Stimulated activated CD4-positive, alpha-beta T cell treated with anti-CD3 and anti-CD28 coated beads, Interleukin-4, amount 100 ng/mL, for 24 hours (primary cell): ENCODE data around the gene SLC28A1.
"Not testable (repeated sequence)": the region's sequence is repeated elsewhere in the genome, so short reads cannot be mapped to it uniquely, and the experiment has no call there.

ENCODE experiments used
- DNase-seq: peaks from one replicate; pipeline ENCODE4 v3.0.0-alpha.2; 2020

SLC28A1 gene

DNA sequence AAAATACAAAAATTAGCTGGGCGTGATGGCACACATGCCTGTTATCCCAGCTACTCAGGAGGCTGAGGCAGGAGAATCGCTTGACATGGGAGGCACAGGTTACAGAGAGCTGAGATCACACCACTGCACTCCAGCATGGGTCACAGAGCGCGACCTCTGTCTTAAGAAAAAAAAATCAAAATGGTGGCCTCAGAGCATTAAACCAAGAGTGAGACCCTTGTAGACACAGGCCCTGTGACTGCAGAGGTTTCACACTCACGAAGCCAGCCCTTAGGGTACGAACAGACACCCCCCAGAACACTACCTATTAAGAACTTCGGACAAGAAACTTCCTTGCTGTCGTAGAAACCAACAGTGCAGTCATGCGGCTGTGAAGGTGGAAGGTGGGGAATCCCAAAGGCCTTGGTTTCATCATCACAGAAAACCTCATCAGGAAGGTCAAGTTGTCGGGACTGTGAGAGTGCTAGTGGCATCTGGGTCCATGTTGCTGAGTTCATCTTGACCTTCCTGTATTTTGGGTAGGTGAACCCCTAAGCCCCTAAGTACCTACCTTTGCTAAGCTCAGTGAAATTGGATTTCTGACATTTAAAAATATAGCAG is 92.4 kb downstream of the SLC28A1 start:
- DNase-seq = no peak

DNA sequence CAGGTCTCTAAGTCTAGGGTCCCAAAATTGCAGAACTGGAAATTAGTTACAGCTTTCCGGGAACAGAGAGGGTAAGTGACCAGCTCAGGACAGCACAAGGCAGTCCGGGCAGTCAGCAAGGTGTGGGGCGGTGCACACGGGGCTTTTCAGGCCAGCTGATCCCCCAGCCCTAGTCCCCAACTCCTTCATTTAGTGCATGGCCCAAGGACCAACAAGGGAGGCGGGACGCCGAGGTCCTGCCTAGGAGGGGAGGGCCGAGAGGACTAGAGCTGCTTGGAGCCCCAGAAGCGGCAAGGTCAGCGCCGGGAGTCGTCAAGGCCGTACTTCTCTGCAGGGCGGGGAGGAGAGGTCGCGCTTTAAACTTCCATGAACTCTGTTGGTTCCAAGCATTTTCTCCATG is 95.2 kb downstream of the SLC28A1 start:
- no peak for DNase-seq

DNA sequence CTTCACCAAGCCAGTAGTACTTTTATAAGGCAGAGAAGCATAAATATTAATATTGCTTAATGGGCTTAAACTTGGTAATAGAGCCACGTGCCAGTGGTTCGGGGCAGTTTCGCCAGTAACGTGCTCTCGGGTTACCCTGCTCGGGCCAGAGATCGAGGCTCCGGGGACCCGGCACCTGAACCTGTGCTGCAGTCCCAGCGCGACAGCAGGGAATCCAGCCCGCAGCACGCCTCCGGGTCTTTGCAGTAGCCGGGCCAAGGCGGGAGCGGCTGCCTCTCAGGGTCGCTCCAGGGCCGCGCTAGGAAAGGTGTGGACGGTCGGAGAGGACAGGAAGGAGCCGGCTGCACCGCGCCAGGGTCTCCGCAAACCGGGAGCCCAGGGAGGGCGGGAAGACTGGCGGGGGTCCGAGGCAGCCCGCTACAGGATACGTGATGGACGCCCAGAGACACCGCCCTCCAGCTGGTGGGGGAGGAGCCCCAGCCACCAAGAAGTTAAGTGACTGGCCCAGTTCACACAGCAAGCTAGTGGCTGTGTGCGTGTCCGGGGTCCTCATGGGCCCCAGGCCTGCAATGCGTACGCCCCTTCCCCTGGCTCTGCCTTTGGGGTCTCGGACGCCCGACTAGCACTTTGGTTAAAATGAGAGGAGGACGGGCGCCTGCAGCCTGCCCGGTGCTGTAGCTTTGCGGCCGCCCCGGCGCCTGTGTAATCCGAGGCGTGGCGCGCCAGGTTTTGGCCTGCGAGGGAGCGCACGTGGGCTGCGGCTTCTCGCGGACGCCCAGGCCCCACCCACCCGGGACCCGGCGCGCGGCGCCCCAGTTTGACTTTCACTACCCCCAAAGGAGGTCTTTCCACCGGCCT is 96.0 kb downstream of the SLC28A1 start:
- DNase-seq = peak; percentile 85

DNA sequence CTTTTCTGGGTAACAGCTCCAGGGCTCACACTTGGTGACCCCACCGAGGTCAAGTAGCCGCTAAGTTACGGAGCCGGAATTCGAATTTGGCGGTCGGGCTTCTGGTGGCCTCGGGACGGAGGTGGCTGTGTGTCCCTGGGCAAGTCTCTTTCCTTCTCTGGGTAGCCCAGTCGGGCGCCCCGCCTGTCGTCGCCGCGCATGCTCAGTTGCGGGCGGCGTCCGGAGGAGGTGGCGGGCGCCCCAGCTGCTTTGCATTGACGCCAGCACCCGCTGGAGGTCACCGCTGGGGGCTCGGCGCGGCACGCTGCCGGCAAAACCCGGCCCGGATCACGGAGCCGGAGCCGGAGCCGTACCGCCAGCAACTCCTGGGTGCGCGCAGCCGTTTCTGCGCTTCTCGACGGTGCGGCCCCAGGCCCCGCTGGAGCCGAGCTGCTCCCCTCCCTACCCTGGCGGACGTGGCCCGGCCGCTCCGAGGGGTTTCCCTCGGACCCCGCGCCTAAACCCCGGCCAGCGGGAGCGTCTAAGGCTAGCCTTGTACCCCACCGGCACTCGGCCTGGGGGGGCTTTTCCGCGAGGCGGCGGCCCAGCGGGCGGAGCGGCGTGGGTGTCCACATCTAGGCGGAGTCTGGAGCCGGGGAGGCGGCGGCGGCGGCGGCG is 96.7 kb downstream of the SLC28A1 start:
- DNase-seq = peak; percentile 95

DNA sequence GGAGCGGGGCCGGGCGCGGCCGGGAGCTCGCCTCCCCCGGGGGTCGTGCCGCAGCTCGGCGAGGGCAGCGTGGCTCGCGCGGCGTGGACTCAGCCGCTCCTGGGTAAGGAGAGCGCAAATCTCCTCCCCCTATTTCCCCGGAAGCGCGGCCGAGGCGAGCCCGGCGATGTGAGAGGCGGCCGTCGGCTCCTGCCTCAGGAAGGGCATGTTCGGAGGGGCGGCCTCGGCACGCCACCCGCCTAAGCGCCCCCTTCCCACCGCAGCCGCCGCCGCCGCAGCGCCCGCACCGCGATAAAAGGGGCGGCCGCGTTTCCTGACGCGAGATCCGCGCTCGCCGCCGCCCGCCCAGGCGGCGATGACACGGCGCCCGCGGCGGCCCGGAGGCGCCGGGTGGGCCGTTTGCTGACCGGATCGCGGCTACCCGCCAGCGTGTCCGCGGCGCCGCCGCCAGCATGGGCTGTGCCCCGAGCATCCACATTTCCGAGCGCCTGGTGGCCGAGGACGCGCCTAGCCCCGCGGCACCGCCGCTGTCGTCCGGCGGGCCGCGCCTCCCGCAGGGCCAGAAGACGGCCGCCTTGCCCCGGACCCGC is 97.3 kb downstream of the SLC28A1 start, which contains the start of gene PDE8A:
PDE8A (plus strand) TSS at position 146 of the 590 bp plus-strand sequence; CDS start at position 453, 307 bp downstream.
- no peak for DNase-seq

DNA sequence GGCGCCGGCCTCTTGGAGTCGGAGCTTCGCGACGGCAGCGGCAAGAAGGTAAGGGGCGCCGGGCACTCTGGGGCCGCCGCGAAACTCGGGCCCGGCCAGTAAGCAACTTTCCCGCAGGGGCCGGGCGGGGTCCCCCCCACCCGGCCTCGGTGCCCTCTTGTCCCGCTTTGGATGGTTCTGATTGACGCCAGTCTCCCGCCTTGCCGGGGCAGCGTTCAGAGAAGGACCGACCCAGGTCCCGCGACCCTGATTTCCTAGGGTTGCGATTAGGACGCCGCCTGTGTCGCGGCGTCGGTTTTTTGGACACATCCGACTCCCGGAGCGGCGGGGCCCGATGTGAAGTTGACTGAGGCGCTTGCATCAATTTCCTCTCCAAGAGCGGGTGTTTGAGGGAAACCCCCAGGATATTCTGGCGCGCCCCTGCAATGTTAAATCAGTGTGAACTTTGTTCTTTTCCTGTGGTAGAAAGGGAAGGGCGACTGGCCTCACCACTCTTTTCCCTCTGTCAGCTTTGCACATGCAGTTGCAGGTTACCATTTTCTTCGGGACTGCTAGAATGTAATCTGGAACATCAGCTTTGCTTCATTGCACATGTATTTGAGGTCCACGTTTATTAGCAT is 97.9 kb downstream of the SLC28A1 start:
- peak; percentile 57 for DNase-seq

DNA sequence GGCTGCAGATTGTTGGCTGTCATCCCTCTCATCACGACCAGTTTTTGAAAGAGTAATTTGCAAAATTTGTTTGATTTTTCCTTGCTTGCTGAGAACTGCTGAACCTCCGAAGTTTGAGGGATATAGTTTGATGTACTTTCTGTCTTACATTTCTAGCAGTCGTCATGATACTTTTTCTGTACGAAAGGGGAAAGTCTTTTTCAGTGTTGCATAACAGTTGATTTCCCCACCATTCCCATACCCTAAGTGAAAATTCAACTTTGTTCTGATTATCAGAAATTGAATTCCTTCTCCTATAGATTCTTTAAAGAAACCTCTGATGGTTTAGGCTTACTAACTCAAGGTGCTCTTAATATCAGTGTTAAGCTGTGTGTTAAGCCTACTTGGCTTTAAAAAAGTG is 98.8 kb downstream of the SLC28A1 start:
- DNase-seq = no peak

DNA sequence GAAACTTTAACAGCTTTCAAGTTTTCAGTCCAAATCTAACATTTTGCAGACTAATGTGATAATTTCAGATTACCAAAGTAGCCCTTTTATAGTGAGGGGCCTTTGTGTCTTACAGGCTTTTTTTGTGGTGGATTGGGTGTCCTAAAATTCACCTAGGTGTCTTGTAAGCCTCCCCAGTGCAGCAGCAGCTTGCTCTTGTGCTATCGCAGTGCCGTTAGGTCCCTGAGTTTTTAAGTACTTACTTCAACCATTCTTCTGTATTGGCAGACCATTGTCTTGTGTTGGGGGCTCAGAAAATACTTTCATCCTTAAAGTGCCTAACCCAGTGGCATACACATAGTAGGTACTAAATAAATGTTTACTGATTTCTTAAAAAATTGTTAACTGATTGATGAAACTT is 99.2 kb downstream of the SLC28A1 start:
- no peak for DNase-seq

DNA sequence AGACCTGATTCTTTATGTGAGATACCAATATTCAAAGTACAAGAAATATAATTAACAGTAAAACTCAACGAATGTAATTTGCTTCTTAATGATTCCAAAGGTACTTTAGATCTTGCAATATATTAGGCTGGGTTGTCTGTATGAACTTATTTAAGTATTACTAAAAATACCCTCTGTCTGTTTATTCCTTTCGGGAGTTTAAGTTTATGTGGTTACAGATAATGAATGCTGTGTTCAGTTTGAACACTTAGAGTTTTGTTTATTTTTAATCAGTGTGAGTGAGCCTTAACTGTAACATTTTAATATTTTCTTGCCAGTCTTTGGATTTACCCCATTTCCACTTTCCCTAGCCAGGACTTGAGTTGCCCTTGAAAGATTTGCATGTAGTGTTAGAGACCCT is 100.7 kb downstream of the SLC28A1 start:
- DNase-seq = no peak

DNA sequence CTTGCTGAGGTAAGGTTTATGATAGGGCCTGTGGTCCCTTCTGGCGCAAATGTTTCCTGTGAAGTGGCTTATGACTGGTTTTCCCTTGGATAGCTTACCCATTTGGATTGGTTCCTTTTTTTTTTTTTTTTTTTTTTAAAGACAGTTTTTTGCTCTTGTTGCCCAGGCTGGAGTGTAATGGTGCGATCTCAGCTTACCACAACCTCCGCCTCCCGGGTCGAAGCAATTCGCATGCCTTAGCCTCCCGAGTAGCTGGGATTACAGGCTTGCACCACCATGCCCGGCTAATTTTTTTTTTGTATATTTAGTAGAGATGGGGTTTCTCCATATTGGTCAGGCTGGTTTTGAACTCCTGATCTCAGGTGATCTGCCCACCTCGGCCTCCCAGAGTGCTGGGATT is 102.9 kb downstream of the SLC28A1 start:
- not testable (repeated sequence) for DNase-seq

DNA sequence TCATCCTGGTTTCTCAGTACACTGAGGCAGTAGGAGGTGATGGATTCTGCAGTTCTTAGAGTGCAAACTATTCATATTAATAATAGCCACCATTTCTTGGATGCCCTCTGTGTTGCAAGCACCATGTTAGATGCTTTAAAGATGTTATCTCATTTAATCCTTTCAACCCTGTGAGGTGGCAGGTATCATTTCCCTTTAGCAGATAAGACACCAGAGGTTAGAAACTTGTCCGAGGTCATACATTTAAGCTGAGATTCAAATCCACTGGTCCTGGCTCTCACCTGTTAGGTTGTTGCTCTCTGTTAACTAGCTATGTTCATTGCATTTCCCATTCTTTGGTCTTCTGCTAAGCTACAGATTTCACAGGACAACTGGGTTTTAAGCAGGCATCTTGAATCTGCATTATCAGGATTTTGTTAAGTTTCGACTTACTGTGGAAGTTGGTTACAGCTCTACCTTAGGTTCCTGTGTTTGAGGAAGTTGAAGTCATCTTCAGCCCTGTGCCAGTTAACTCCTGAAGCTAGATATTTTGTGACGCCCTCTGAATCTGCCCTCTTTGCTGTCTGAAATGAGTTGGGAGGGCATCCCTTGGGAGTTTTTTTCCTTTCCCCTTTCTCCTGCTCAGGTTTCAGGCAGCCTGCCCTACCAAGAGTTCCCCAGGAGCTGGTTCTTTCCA is 103.6 kb downstream of the SLC28A1 start:
- no peak for DNase-seq

DNA sequence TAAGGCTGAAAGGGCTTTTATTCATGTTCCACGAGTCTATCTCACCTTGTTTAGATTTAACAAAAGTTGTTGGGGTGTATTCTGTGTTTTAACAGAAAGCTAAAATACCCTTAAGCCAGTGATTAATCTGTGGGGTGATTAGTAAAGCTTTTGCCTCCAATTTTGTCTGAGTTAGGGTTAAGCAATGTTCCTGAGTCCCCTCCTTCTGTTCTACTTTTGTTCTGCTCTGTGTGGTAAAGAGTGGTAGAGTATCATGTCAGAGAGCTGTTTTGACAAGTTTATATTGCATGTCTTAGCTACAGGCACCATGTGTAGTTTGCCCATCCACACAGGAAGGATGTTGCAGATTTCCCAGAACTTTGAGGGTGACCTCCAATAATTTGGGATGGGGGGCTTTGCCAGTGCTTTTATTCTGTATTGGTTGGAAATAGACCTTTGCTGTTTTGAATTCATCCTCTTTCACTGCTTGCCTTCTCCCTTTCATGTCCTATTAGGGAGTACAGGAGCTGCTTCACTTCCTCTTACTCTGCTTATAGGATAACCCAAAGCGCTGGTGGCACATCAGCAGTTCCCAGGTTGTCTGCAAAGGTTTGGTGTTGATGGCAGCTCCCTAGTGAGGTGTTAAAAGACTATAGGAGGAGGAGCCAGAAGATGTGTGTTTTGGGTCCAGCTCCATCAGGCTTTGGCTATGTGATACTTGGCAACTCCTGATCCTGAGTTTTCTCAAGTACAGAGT is 104.6 kb downstream of the SLC28A1 start:
- DNase-seq = no peak

DNA sequence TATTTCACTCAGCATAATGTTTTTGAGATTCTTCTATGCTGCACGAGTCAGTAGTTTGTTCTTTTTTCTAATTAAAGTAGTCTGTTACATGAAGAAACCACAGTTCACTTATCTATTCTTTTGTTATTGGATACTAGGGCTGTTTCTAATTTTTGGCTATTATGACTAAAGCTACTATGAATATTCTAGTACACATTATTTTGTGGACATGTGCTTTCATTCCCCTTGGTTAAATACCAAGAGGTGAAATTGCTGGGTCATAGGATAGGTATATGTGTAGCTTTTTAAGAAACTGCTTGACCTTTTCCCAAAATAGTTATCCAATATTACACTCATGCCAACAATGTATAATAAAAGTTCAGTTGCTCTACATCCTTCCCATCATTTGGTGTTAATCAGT is 106.0 kb downstream of the SLC28A1 start:
- no peak for DNase-seq

DNA sequence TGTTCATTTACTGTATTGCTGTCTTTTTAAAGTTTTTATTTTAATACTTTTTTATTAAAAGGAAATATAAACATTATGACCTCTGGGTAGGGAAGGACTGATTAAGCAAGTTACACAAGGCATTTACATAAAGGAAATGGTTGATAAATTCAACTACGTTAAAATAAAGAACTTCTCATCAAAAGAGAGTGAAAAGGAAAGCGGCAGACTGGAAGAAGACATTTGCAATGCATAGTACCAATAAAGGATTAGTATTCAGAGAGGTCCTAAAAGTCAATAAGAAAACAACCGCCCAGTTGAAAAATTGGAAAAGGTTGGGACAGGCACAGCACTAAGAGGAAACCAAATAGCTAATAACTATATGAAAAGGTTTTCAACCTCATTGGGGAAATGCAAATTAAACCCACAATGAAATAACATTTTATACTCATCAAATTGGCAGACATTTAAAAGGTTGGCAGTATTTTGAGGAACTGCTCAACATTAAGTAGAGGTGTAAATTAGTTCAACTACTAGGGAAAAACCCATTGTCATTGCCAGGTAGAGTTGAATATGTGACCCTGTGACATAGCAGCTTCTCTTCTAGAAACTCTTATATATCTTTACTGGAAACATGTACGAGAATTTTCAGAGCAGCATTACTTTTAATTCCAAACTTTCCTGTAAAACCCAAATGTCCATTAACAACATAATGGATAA is 106.7 kb downstream of the SLC28A1 start:
- DNase-seq = no peak

DNA sequence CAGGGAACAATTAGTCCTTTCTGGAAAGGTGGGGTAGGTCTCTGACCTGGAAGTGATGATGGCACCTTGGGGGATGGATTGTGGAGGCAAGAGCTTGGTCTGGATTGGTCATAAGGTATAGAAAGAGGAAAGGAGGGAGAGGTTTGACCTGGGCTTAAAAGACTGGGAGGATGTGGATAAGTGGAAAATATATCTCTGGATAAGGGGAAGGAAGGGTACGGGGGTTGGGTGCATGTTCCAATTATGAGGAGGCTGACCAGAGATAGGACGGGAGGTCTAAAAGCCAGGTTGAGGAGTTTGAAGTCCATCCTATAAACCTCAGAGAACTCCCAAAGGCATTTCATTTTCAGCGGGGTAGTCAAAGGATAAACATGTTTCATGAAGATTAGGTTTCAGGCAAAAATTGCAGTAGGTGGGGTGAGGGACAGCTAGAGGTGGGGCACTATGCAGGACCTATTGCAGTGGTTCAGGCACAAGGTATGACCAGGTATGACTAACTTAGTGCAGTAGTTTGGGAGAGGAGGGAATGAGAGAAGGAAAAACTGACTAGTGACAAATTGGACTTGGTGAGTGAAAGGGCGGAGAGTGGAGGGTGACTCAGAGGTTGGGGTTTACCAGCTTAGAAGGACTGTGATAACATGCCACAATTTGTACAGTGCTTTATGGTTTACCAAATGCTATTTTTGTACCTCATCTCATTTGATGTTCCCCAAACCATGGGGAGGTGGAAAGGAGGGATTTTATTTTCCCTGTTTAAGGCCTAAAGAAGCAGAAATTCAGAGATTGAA is 107.9 kb downstream of the SLC28A1 start:
- DNase-seq = peak; percentile 58
